Activated CD8-positive, alpha-beta T cell treated with anti-CD3 and anti-CD28 coated beads for 36 hours (primary cell): ENCODE results near the gene RBP2. TPM values are rescaled to one million over a fixed set of nuclear protein-coding genes. Genes with fewer than 3 reads are reported as not detected.

Experiments
- ATAC-seq: fragments of 200-7000 bp; cut with Tn5 transposase; one replicate; pipeline ENCODE4 v1.10.0; 2021; ENCODE audit warnings: mild to moderate bottlenecking, moderate library complexity
- CTCF ChIA-PET: fragments of 350-600 bp; sonication (Branson Sonifier 250); formaldehyde crosslinking; loops from one replicate; lab custom pipeline; 2021; ENCODE audit warnings: antibody characterized with exemption; lab: Charles Lee
- POLR2A ChIA-PET: fragments of 350-600 bp; sonication (Branson Sonifier 250); formaldehyde crosslinking; loops from one replicate; lab custom pipeline; 2021; ENCODE audit warnings: antibody characterized with exemption; lab: Charles Lee
- DNase-seq: peaks from one replicate; pipeline ENCODE4 v3.0.0-alpha.2; 2020
- H3K27ac Mint-ChIP-seq: one replicate; pipeline ENCODE4 v1.8.0; 2021; ENCODE audit warnings: mild to moderate bottlenecking, mixed read lengths
- H3K27me3 Mint-ChIP-seq: one replicate; pipeline ENCODE4 v1.8.0; 2021; ENCODE audit warnings: mixed read lengths
- H3K36me3 Mint-ChIP-seq: one replicate; pipeline ENCODE4 v1.8.0; 2021; ENCODE audit warnings: low read depth, mixed read lengths
- H3K4me1 Mint-ChIP-seq: one replicate; pipeline ENCODE4 v1.8.0; 2021; ENCODE audit warnings: low read depth, mixed read lengths
- H3K4me3 Mint-ChIP-seq: one replicate; pipeline ENCODE4 v1.8.0; 2021; ENCODE audit warnings: mild to moderate bottlenecking, moderate library complexity, mixed read lengths
- H3K9me3 Mint-ChIP-seq: one replicate; pipeline ENCODE4 v1.8.0; 2021; ENCODE audit warnings: mixed read lengths
- CTCF ChIP-seq: fragments of 200-600 bp; IDR thresholded peaks from one replicate; pipeline ENCODE4 v1.8.0; 2022; ENCODE audit warnings: antibody characterized with exemption, mild to moderate bottlenecking
- intact Hi-C: fragments of 100-400 bp; cut with micrococcal nuclease; formaldehyde crosslinking; loops from one replicate; pipeline ENCODE4 v1.10.0; 2022
- total RNA-seq, 2 experiments: library from RNA; stranded (reverse); gene quantifications; one replicate each; pipeline ENCODE4 v1.2.3, GENCODE V29; 2021

The RBP2 gene
- total RNA-seq, 2 experiments from 2014 or later = not detected

- Mint-ChIP-seq H3K9me3 (no peaks in the 10 kb centered on the region), H3K36me3 (no peaks in the 10 kb centered on the region), H3K27ac (no peak overlapping the region), H3K4me1 (no peaks in the 10 kb centered on the region), H3K4me3 (no peak overlapping the region), H3K27me3 (no peaks in the 10 kb centered on the region)
- DNase-seq (no peak), ATAC-seq (no peak)
- intact Hi-C loops = no loop called here
- ChIA-PET POLR2A (no interaction called here), CTCF (no interaction called here)
- no peak for TF ChIP-seq CTCF
These were observed 12.8 kb downstream of the RBP2 start for GRCh38 chr3:139463466-139463865.

- H3K4me3 Mint-ChIP-seq = no peak overlapping the region
- ChIA-PET POLR2A (no interaction called here), CTCF (no interaction called here)
- DNase-seq (no peak), ATAC-seq (no peak)
- H3K27ac Mint-ChIP-seq = no peak overlapping the region
- no peaks in the 10 kb centered on the region for H3K36me3 Mint-ChIP-seq
- intact Hi-C loops = no loop called here
- no peaks in the 10 kb centered on the region for H3K9me3 Mint-ChIP-seq
- TF ChIP-seq CTCF = no peak
- no peaks in the 10 kb centered on the region for H3K4me1 Mint-ChIP-seq
- H3K27me3 Mint-ChIP-seq = no peaks in the 10 kb centered on the region
These were observed 15.8 kb downstream of the RBP2 start for GRCh38 chr3:139460529-139460928.

GRCh38 chr3:139460076-139460475 is 16.2 kb downstream of the RBP2 start:
- H3K27ac Mint-ChIP-seq = no peak overlapping the region
- H3K9me3 Mint-ChIP-seq = no peaks in the 10 kb centered on the region
- ATAC-seq (no peak), DNase-seq (no peak)
- ChIA-PET CTCF (no interaction called here), POLR2A (no interaction called here)
- no peak overlapping the region for H3K4me3 Mint-ChIP-seq
- no peaks in the 10 kb centered on the region for H3K36me3 Mint-ChIP-seq
- intact Hi-C loops = no loop called here
- H3K27me3 Mint-ChIP-seq = no peaks in the 10 kb centered on the region
- TF ChIP-seq CTCF = no peak
- H3K4me1 Mint-ChIP-seq = no peaks in the 10 kb centered on the region

- intact Hi-C loops = no loop called here
- no peak for TF ChIP-seq CTCF
- ATAC-seq = no peak
- no peak overlapping the region for H3K27ac Mint-ChIP-seq
- H3K27me3 Mint-ChIP-seq = no peaks in the 10 kb centered on the region
- H3K9me3 Mint-ChIP-seq = no peaks in the 10 kb centered on the region
- H3K36me3 Mint-ChIP-seq = no peaks in the 10 kb centered on the region
- H3K4me1 Mint-ChIP-seq = no peaks in the 10 kb centered on the region
- DNase-seq = no peak
- ChIA-PET POLR2A (no interaction called here), CTCF (interaction anchor here (0.5 kb wide), 1 partner anchor 196 kb away, joined by 3 read pairs; no protein-coding TSS in a partner anchor)
- H3K4me3 Mint-ChIP-seq = no peak overlapping the region
These were observed 18.0 kb downstream of the RBP2 start for GRCh38 chr3:139458348-139458747.

- POLR2A ChIA-PET = no interaction called here
- Mint-ChIP-seq H3K9me3 (no peaks in the 10 kb centered on the region), H3K36me3 (no peaks in the 10 kb centered on the region), H3K27me3 (no peaks in the 10 kb centered on the region), H3K4me1 (no peaks in the 10 kb centered on the region), H3K27ac (no peak overlapping the region), H3K4me3 (no peak overlapping the region)
- DNase-seq (no peak), ATAC-seq (no peak)
- intact Hi-C loops = no loop called here
- TF ChIP-seq CTCF = no peak
- CTCF ChIA-PET = no interaction called here
These were observed 19.2 kb downstream of the RBP2 start for GRCh38 chr3:139457066-139457465.
